DMS114 treated with DMSO at 0.1 percent for 48 hours (cell line): Measurements from ENCODE around the gene FOLR1.
"Not testable (repeated sequence)": the region's sequence is repeated elsewhere in the genome, so short reads cannot be mapped to it uniquely, and the experiment has no call there.

Source experiments
- DNase-seq: peaks from one replicate; lab custom pipeline; 2025; ENCODE audit not compliant: unreplicated experiment; lab: John Stamatoyannopoulos, UW

The FOLR1 gene

DNA sequence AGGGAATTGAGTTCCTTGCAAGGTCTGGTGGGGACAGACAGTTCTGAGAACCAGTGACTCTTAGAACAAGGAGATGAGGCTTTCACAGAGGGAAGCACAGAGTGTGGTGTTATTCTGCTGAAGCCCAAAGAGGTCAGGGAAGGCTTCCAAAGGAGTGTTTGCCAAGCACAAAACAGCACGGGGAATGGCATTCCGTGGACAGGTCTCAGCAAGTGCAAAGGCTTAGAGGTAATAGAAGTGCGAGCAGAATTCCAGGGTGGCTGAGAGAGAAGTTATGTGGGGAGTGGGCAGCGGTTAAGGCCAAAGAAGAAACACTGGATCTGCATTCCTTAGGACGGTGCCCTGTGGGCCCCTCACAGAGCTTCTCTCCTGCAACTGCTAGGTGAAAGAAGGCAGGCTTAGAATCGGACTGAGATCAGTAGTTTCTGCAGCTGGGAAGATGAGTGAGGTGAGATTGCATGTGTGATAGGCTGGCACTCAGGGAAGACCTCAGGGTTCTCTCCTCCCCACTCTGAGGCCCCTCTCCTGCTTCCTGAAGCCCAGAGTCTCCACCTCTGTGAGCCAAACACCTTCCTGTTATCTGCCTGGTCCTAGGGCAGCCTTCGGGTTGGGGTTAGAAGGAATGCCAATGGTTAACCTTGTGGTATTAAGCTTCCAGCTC lies 10.9 kb upstream of the FOLR1 start:
- DNase-seq: not testable (repeated sequence)

DNA sequence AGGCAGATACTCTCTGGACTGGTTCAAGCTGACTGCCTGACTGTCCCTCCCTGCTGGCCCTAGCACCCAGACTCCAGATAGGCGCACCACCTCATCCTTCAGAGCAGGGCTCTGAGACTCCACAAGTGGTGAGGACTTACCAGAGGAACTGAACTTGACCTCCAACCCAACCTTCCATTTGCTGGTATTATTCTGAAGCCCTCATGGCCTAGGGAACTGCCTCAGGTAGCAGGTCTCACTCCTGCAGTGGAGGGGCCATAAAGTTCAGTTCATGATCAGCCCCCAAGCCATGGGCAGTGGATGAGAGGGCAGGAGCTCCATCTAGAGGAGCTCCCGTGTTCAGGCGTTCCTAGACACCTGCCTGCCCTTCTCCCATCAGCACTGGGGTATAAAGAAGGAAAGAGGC lies 10.4 kb upstream of the FOLR1 start:
- DNase-seq: not testable (repeated sequence)

DNA sequence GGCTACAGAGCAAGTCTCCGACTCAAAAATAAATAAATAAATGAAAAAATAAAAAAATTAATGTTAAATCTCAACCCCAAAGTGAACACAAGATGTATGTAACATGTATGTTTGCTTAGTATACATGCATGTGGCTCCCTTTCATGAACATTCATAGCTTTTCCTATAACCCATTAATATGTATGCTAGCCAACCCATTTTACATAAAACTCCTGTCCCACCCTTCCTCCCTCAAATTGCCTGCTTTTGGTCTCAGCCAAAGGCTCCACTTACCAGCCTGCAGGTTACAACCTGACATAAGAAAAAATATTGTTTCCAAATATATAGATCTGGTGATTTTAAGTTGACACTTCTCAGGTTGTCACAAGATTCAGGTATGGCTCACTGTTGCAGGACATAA lies 3.7 kb upstream of the FOLR1 start:
- DNase-seq: no peak

DNA sequence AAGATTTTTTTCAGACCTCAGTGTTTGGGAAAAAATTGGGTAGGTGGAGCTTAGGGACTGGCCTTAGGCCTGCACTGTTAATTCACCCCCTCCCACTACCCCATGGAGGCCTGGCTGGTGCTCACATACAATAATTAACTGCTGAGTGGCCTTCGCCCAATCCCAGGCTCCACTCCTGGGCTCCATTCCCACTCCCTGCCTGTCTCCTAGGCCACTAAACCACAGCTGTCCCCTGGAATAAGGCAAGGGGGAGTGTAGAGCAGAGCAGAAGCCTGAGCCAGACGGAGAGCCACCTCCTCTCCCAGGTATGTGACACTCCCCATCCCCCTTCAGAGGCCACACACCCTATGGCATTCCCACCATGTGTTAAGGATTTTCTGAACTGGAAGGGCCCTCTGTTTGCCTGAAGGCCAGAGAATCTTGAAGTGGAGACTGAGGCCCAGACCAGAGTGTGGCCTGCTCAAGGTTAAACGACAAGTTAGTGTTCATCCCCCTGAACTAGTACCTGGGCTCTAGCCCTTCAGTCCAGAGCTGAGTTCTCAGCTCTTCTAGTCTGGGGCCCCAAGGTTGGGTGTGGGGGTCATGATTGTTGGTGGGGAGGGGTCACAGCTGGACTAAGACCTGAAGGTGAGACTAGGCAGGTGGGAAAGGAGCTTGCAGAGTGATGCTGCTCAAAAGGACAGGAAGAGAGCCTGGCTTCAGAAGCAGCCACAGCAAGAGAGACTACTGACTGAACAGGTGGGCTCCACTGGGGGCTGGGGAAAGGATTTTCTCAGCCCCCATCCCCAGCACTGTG lies 2.3 kb upstream of the FOLR1 start:
- no peak for DNase-seq

DNA sequence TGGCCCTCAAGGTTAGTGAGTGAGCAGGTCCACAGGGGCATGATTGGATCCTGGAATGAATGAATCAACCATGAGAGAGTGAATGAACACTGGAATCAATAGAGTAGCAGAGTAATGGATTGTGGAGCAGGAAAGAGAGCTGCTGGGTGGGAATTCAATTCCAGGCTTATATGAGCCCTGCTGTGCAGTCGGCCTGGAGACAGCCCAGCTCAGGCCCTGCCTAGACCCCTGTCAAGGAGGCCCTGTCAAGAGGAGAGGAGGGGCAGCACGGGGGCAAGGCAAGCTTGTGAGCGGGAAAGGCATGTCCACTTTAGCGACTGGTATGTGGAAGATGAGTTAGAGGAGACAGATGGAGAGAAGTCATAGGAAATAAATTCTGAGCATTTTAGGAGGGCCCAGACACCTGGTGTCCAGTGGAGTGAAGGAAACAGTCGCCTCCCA lies 1.3 kb upstream of the FOLR1 start:
- no peak for DNase-seq

DNA sequence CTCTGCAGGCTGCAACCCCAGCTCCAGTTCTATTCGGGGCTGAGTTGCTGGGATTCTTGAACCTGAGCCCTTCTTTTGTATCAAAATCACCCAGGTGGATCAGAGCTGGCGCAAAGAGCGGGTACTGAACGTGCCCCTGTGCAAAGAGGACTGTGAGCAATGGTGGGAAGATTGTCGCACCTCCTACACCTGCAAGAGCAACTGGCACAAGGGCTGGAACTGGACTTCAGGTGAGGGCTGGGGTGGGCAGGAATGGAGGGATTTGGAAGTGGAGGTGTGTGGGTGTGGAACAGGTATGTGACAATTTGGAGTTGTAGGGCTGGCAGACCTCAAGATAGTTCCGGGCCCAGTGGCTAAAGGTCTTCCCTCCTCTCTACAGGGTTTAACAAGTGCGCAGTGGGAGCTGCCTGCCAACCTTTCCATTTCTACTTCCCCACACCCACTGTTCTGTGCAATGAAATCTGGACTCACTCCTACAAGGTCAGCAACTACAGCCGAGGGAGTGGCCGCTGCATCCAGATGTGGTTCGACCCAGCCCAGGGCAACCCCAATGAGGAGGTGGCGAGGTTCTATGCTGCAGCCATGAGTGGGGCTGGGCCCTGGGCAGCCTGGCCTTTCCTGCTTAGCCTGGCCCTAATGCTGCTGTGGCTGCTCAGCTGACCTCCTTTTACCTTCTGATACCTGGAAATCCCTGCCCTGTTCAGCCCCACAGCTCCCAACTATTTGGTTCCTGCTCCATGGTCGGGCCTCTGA lies 3.8 kb downstream of the FOLR1 start:
- no peak for DNase-seq

DNA sequence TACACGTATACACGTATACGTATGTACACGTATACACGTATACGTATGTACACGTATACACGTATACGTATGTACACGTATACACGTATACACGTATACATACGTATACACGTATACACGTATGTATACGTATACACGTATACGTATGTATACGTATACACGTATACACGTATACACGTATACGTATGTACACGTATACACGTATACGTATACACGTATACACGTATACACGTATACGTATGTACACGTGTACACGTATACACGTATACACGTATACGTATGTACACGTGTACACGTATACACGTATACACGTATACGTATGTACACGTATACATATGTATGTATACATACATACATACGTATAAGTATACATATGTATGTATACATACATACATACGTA lies 9.5 kb downstream of the FOLR1 start:
- DNase-seq: not testable (repeated sequence)

DNA sequence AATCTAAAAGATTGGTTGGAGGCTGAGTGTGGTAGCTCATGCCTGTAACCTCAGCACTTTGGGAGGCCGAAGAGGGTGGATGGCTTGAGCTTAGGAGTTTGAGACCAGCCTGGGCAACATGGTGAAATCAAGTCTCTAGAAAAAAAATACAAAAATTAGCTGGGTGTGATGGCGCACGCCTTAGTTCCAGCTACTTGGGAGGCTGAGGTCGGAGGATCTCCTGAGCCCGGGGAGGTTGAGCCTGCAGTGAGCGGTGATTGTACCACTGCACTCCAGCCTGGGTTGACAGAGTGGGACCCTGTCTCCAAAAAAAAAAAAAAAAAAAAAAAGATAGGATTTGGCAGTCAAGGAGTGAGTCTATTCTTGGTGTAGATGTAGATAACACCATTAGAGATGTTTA lies 10.6 kb downstream of the FOLR1 start:
- no peak for DNase-seq

DNA sequence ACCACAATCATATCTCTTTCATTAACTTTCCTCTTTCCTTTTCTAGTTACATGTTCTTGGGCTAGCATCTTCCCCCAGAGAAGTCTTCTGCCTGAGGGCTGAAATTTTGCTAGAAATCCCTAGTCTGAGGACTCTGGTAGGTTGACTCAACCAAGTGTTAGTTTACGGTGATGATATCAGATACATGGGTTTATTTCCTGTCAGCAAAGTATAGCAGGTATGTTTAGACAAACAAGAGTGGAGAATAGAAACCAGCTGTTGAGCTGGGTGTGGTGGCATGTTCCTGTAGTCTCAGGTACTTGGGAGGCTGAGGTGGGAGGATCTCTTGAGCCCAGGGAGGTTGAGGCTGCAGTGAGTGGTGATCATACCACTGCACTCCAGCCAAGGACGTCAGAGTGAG lies 11.2 kb downstream of the FOLR1 start:
- no peak for DNase-seq

DNA sequence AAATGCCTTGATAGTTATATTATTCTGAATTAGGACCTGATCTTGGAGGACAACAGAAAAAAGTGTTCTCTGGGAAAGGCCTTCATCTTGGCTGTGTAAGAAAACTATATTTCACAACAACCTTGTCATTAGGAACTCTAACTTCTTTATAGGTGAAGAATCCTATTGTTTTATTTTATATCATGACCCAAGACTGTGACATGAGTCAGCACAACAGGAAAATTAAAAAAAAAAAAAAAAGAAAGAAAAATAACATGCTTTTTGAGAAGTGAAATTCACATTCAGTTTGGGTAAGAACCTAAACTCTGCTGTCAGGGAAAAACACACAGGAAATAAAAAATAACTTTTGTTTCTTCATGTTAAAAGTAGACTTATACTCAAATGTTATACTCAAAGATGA lies 12.9 kb downstream of the FOLR1 start:
- DNase-seq: no peak

DNA sequence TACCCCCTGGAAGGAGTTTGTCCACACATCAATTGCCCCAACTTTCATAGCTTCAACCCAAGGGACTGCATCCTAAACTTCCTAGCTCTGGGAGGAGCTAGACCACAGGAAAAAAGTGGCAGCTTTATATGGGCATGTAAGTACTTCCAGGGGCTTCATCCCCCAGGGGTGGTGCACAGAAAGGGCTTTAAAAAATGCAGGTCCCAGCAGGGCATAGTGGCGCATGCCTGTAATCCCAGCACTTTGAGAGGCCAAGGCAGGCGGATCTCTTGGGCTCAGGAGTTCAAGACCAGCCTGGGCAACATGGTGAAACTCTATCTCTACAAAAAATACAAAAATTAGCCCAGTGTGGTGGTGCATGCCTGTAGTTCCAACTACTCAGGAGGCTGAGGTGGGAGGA lies 14.9 kb downstream of the FOLR1 start:
- DNase-seq: not testable (repeated sequence)

DNA sequence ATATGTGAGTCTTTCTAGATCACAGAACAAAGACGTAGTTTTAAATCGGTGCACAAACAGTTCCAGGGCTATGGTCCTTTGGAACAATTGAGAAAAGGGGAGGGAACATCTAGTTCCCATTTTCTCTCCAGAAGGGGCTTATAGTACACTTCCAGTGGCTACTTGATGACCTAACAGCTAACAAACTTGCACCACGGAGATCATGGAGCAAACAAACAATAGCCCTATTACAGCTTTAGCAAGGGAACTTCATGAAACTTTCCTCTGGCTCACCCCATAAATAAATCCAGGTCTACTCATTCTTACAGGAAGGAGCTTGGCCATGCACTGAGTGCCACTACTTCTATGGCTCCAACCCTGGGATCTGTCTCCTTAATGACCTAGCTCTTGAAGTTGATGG lies 16.3 kb downstream of the FOLR1 start:
- no peak for DNase-seq

DNA sequence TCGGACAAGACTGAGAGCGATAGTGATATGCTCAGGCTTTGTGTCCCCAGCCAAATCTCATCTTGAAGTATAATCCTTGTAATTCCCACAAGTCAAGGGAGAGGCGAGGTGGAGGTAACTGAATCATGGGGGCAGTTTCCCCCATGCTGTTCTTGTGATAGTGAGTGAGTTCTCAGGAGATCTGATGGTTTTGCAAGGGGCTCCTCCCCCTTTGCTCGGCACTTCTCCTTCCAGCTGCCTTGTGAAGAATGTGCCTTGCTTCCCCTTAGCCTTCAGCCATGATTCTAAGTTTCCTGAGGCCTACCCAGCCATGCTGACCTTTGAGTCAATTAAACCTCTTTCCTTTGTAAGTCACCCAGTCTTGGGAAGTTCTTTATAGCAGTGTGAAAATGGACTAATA lies 17.2 kb downstream of the FOLR1 start:
- no peak for DNase-seq

DNA sequence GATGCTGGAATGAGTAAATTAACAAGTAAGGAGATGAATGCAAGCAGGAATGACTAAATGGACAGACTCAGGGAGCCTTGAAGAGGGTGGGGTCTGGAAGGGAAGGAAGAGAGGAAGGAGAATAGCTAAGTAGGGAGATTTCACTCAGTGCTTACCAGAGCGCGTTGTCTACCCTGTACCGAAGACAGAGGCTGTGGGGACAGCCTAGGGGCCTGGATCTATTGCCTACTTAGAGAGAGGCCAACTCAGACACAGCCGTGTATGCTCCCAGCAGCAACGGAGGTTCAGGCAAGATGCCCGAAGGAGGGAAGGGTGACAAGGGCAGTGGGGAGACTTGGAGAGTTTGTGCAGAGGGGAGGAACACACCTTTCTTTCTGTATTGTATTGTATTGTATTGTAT lies 24.7 kb downstream of the FOLR1 start, which contains the start of gene FOLR2:
FOLR2 (plus strand) TSS at position 157 of the 400 bp plus-strand sequence. CDS start 1,791 bp downstream, outside the sequence.
- DNase-seq: no peak

DNA sequence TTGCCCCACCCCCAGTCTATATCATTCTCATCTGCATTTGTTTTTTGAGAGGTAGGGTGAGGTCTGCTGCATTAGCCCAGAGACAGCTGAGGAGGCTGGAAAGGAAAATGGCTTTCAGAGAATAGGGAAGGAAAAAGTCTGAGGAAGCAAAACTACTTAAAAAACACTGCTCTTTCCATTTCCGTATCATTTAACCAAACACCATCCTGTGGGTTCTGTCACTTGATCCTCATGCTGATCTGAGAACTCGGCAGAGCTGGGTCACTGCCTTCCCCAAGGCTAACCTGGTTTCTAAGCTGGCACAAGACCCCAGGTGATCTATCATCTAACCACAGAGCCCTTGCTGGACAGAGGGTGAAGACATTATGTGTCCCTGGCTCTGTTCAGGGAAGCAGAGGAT lies 25.9 kb downstream of the FOLR1 start:
- DNase-seq: no peak

DNA sequence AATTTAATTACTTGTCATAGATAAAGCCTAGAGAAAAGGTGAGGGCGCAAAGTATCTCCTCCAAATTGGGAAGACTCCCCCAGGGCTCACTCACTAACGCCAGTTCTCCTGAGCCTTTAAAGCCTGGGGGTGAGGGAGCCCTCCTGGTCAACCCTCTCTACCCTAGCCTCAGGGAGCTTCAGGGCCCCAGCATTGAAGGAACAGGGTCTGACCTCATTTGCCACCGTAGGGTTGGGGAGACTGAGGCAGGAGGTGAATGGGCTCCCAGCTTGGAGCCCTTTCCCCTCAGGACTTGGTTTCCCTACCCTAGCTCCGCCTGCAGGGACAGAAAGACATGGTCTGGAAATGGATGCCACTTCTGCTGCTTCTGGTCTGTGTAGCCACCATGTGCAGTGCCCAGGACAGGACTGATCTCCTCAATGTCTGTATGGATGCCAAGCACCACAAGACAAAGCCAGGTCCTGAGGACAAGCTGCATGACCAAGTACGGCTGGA lies 26.4 kb downstream of the FOLR1 start:
- no peak for DNase-seq

DNA sequence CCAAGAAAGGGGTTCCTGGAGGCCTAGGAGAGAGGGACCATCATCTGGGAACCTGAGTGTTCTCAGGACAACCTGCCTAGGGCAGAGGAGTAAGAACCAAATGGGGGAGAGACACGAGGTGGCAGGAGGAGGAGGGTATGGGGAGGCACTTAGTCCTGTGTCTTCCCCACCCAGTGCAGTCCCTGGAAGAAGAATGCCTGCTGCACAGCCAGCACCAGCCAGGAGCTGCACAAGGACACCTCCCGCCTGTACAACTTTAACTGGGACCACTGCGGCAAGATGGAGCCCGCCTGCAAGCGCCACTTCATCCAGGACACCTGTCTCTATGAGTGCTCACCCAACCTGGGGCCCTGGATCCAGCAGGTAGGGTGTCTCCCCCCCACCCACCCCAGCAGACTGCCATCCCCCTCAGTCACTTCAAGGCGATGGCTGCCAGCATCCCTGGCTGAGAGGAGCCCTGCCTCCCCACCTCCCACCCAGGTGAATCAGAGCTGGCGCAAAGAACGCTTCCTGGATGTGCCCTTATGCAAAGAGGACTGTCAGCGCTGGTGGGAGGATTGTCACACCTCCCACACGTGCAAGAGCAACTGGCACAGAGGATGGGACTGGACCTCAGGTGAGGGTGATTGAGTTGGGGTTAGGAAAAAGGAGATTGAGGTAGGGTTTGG lies 28.9 kb downstream of the FOLR1 start:
- no peak for DNase-seq

DNA sequence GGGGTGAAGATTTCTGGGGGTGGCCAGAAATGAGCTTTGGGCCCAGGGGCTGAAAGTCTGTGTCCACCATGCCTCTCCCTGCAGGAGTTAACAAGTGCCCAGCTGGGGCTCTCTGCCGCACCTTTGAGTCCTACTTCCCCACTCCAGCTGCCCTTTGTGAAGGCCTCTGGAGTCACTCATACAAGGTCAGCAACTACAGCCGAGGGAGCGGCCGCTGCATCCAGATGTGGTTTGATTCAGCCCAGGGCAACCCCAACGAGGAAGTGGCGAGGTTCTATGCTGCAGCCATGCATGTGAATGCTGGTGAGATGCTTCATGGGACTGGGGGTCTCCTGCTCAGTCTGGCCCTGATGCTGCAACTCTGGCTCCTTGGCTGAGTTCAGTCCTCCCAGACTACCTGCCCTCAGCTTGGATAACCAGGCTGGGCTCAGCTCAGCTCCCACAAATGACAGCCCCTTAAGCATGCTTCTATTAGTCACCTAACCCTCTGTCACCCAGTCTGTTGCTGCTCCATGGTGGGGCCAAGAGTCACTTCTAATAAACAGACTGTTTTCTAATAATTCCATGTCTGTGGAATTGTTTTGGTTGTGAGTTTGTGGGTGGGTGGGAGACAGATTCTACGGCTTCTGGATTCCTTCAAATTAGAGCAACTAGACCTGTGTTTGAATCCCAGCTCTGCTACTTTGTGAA lies 29.6 kb downstream of the FOLR1 start:
- DNase-seq: no peak

DNA sequence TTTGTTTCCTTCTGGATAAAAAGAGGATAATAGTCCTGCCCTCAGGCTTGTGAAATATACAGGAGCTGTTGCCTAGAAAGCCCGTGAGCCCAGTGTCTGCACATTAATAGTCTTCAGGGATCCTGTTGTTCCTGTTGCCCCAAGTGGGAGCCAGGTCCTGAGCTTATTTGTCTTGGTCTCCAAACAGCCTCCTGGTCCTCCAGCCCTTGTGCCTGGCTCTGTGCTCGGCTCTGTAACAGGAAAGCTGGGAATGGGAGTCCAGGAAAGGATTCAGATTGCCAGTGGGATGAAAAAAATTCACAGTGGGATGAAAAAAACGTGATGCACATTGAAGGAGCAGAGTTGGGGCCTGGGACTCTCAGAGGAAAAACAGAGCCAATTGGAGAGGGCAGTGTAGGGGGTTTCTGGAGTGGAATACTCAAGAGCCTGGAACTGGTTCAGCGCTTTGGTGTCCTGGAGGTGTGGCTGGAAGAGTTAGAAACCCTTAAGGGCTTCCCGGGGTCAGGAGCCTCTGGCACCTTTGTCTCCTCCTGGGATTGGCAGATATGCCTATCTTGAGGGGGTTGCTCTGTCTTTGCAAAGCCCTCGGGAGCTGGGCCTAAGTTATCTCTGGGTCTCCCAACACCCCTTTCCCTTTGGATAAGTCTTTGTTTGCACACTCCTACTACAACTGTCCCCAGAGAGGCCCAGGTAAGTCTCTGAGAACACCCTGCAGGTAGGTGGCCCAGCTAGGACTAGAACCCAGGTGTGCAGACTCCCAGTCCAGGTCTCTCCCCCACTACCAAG lies 30.4 kb downstream of the FOLR1 start:
- DNase-seq: no peak
